Mesenchymal stem cell (in vitro differentiated cells and primary cell): Measurements from ENCODE around the gene IL18.

Experiments
- DNase-seq: peaks from one replicate; pipeline ENCODE4 v3.0.0-alpha.2; 2013
- H2AFZ ChIP-seq: one replicate; pipeline ENCODE4 v1.6.1; 2013; ENCODE audit warnings: low read depth, mild to moderate bottlenecking, control low read depth, inconsistent platforms, low read length, moderate library complexity
- H2AK5ac ChIP-seq: 2 replicates; pipeline ENCODE4 v1.6.1; 2013; ENCODE audit warnings: low read length, moderate library complexity, mild to moderate bottlenecking, inconsistent platforms; ENCODE audit not compliant: severe bottlenecking
- H2BK120ac ChIP-seq: one replicate; pipeline ENCODE4 v1.6.1; 2013; ENCODE audit warnings: low read depth, mild to moderate bottlenecking, inconsistent platforms, low read length, moderate library complexity
- H2BK12ac ChIP-seq, 2 experiments: one replicate each; pipeline ENCODE4 v1.6.1; 2013; ENCODE audit warnings: inconsistent platforms in 2 of 2, low read length in 2 of 2, mild to moderate bottlenecking in 2 of 2, moderate library complexity in 2 of 2, control low read depth in 1 of 2
- H2BK15ac ChIP-seq: one replicate; pipeline ENCODE4 v1.6.1; 2013; ENCODE audit warnings: mild to moderate bottlenecking, low read depth, inconsistent platforms; ENCODE audit not compliant: poor library complexity, severe bottlenecking
- H2BK5ac ChIP-seq: 2 replicates; pipeline ENCODE4 v1.6.1; 2013; ENCODE audit warnings: low read depth, mild to moderate bottlenecking, low read length, control low read depth, inconsistent platforms; ENCODE audit not compliant: poor library complexity, severe bottlenecking
- H3K14ac ChIP-seq, 2 experiments: one replicate each; pipeline ENCODE4 v1.6.1; 2013; ENCODE audit warnings: inconsistent platforms in 2 of 2, low read length in 2 of 2, control low read depth in 1 of 2, mild to moderate bottlenecking in 1 of 2, moderate library complexity in 1 of 2
- H3K18ac ChIP-seq, 2 experiments: one replicate each; pipeline ENCODE4 v1.6.1; 2013; ENCODE audit warnings: inconsistent platforms in 2 of 2, low read length in 2 of 2, control low read depth in 1 of 2, low read depth in 1 of 2, mild to moderate bottlenecking in 1 of 2
- H3K23ac ChIP-seq, 2 experiments: one replicate each; pipeline ENCODE4 v1.6.1; 2013; ENCODE audit warnings: inconsistent platforms in 2 of 2, low read length in 2 of 2, mild to moderate bottlenecking in 2 of 2, moderate library complexity in 2 of 2, control low read depth in 1 of 2
- H3K27ac ChIP-seq: 2 replicates; pipeline ENCODE4 v1.5.1; 2013; ENCODE audit warnings: mild to moderate bottlenecking, moderate library complexity, low read length, control low read depth, inconsistent platforms; ENCODE audit not compliant: poor library complexity, severe bottlenecking
- H3K27me3 ChIP-seq, 2 experiments: 2 replicates each; pipeline versions ENCODE4 v1.6.1 to v1.7.0; 2013; ENCODE audit warnings: low read length in 2 of 2, mild to moderate bottlenecking in 2 of 2, moderate library complexity in 2 of 2, control low read depth in 1 of 2, inconsistent platforms in 1 of 2; ENCODE audit not compliant: control insufficient read depth in 1 of 2, insufficient read depth in 1 of 2
- H3K36me3 ChIP-seq, 2 experiments: 2 replicates each; pipeline versions ENCODE4 v1.6.1 to v1.7.0; 2013; ENCODE audit warnings: low read length in 2 of 2, control low read depth in 1 of 2, inconsistent platforms in 1 of 2, low read depth in 1 of 2, mild to moderate bottlenecking in 1 of 2; ENCODE audit not compliant: insufficient read depth in 2 of 2, control insufficient read depth in 1 of 2
- H3K4ac ChIP-seq, 2 experiments: one replicate each; pipeline ENCODE4 v1.6.1; 2013; ENCODE audit warnings: inconsistent platforms in 2 of 2, low read length in 2 of 2, mild to moderate bottlenecking in 2 of 2, moderate library complexity in 2 of 2, control low read depth in 1 of 2, low read depth in 1 of 2
- H3K4me1 ChIP-seq: 2 replicates; pipeline ENCODE4 v1.6.1; 2013; ENCODE audit warnings: low read depth, low read length, control low read depth; ENCODE audit not compliant: control insufficient read depth, insufficient read depth
- H3K4me2 ChIP-seq: 2 replicates; pipeline ENCODE4 v1.6.1; 2013; ENCODE audit warnings: low read length, mild to moderate bottlenecking, inconsistent platforms; ENCODE audit not compliant: poor library complexity, severe bottlenecking
- H3K4me3 ChIP-seq, 2 experiments: 2 replicates each; pipeline versions ENCODE4 v1.5.1 to v1.7.0; 2013; ENCODE audit warnings: low read length in 2 of 2, mild to moderate bottlenecking in 2 of 2, control low read depth in 1 of 2, low read depth in 1 of 2; ENCODE audit not compliant: insufficient read depth in 1 of 2
- H3K79me1 ChIP-seq: replicated peaks from 2 replicates; pipeline ENCODE4 v1.6.1; 2013; ENCODE audit warnings: mild to moderate bottlenecking, control low read depth, low read length, inconsistent platforms; ENCODE audit not compliant: poor library complexity, severe bottlenecking
- H3K9ac ChIP-seq: 2 replicates; pipeline ENCODE4 v1.7.0; 2013; ENCODE audit warnings: mild to moderate bottlenecking, low read length, moderate library complexity
- H3K9me3 ChIP-seq: 2 replicates; pipeline ENCODE4 v1.7.0; 2013; ENCODE audit warnings: mild to moderate bottlenecking, low read length; ENCODE audit not compliant: control insufficient read depth
- H4K8ac ChIP-seq: one replicate; pipeline ENCODE4 v1.6.1; 2013; ENCODE audit warnings: inconsistent platforms, mild to moderate bottlenecking, low read length, moderate library complexity
- H4K91ac ChIP-seq: one replicate; pipeline ENCODE4 v1.6.1; 2013; ENCODE audit warnings: mild to moderate bottlenecking, low read length, inconsistent platforms
- WGBS: methylation state at CpG from one replicate; pipeline ENCODE4 v1.1.7; 2013; ENCODE audit warnings: mixed read lengths; 5-methylcytosine and 5-hydroxymethylcytosine counted together

The IL18 gene

GRCh38 chr11:112115386-112115785 lies 48.5 kb downstream of the IL18 start:
- Histone ChIP-seq H3K4ac (no peak overlapping the region), H2BK12ac (no peak overlapping the region), H2BK120ac (no peak overlapping the region), H2AFZ (no peak overlapping the region), H3K9me3 (peaks cover 3% of the 10 kb centered on the region), H2BK5ac (no peak overlapping the region), H3K14ac (no peak overlapping the region), H3K36me3 (no peaks in the 10 kb centered on the region), H3K18ac (no peak overlapping the region), H3K9ac (no peak overlapping the region), H4K91ac (no peak overlapping the region), H3K4me3 (no peak overlapping the region), H3K4me1 (peaks cover 1% of the 10 kb centered on the region), H2BK15ac (no peak overlapping the region), H3K23ac (no peak overlapping the region), H3K27ac (no peak overlapping the region), H3K79me1 (no peaks in the 10 kb centered on the region), H3K27me3 (no peaks in the 10 kb centered on the region), H3K4me2 (no peak overlapping the region), H2AK5ac (no peak overlapping the region), H4K8ac (no peak overlapping the region)
- DNase-seq, result no peak
- WGBS, result 74% methylated on average over 4 of the region's 5 CpGs

- no peak overlapping the region for H3K4me3 ChIP-seq
- DNase-seq, result no peak
- no peak overlapping the region for H2BK12ac ChIP-seq
- peaks cover 3% of the 10 kb centered on the region for H3K9me3 ChIP-seq
- 96% methylated on average over 1 of the region's 2 CpGs for WGBS
- no peak overlapping the region for H3K4ac ChIP-seq
- H3K14ac ChIP-seq, result no peak overlapping the region
- no peak overlapping the region for H2BK15ac ChIP-seq
- no peak overlapping the region for H2AFZ ChIP-seq
- no peaks in the 10 kb centered on the region for H3K27me3 ChIP-seq
- H2BK5ac ChIP-seq, result no peak overlapping the region
- H3K23ac ChIP-seq, result no peak overlapping the region
- H3K79me1 ChIP-seq, result no peaks in the 10 kb centered on the region
- H3K9ac ChIP-seq, result no peak overlapping the region
- no peak overlapping the region for H2BK120ac ChIP-seq
- H3K36me3 ChIP-seq, result no peaks in the 10 kb centered on the region
- H3K4me1 ChIP-seq, result no peaks in the 10 kb centered on the region
- H3K4me2 ChIP-seq, result no peak overlapping the region
- no peak overlapping the region for H4K8ac ChIP-seq
- no peak overlapping the region for H2AK5ac ChIP-seq
- H3K18ac ChIP-seq, result no peak overlapping the region
- no peak overlapping the region for H4K91ac ChIP-seq
- H3K27ac ChIP-seq, result no peak overlapping the region
Measured at GRCh38 chr11:112114460-112114859, 49.4 kb downstream of the IL18 start.

- Histone ChIP-seq H2BK5ac (no peak overlapping the region), H3K27me3 (no peaks in the 10 kb centered on the region), H3K79me1 (no peaks in the 10 kb centered on the region), H3K36me3 (no peaks in the 10 kb centered on the region), H2BK120ac (no peak overlapping the region), H3K4me2 (no peak overlapping the region), H3K4ac (peak overlapping the region in 1 of 2 experiments; percentile 28), H2BK12ac (peak overlapping the region in 1 of 2 experiments; percentile 54), H4K91ac (no peak overlapping the region), H3K4me1 (no peaks in the 10 kb centered on the region), H3K9me3 (peaks cover 3% of the 10 kb centered on the region), H2AFZ (no peak overlapping the region), H3K18ac (no peak overlapping the region), H3K14ac (no peak overlapping the region), H3K9ac (peak overlapping the region; percentile 58), H2BK15ac (no peak overlapping the region), H4K8ac (peak overlapping the region; percentile 54), H3K27ac (no peak overlapping the region), H3K23ac (no peak overlapping the region), H3K4me3 (no peak overlapping the region), H2AK5ac (no peak overlapping the region)
- peak; percentile 80 for DNase-seq
- WGBS, result 78% methylated on average over 5 of the region's 6 CpGs
Measured at GRCh38 chr11:112113539-112114457, 50.1 kb downstream of the IL18 start.

- H3K14ac ChIP-seq, result no peak overlapping the region
Measured at GRCh38 chr11:112106070-112106469, 57.8 kb downstream of the IL18 start.

More at GRCh38 chr11:112106070-112106469, 57.8 kb downstream of the IL18 start:
- H3K4ac ChIP-seq, result no peak overlapping the region
- H3K79me1 ChIP-seq, result no peaks in the 10 kb centered on the region
- H2BK120ac ChIP-seq, result no peak overlapping the region
- no peak overlapping the region for H2BK5ac ChIP-seq
- no peaks in the 10 kb centered on the region for H3K4me1 ChIP-seq
- no peak overlapping the region for H2BK12ac ChIP-seq
- no peak overlapping the region for H3K4me3 ChIP-seq
- H3K23ac ChIP-seq, result no peak overlapping the region
- H3K18ac ChIP-seq, result no peak overlapping the region
- no peak overlapping the region for H3K9ac ChIP-seq
- H2BK15ac ChIP-seq, result no peak overlapping the region
- no peak overlapping the region for H2AFZ ChIP-seq
- no peak for DNase-seq
- no peak overlapping the region for H4K91ac ChIP-seq
- no peak overlapping the region for H3K27ac ChIP-seq
- H3K36me3 ChIP-seq, result peaks cover 0 to 3% of the 10 kb centered on the region in 2 experiments
- H4K8ac ChIP-seq, result no peak overlapping the region
- H3K9me3 ChIP-seq, result peaks cover 3% of the 10 kb centered on the region
- no peak overlapping the region for H2AK5ac ChIP-seq
- no peaks in the 10 kb centered on the region for H3K27me3 ChIP-seq
- H3K4me2 ChIP-seq, result no peak overlapping the region
- WGBS, result 95% methylated on average over 6 of the region's 8 CpGs
